HS-27A (cell line): ENCODE measurements around the gene NRG3.

Experiments used
- DNase-seq: peaks from one replicate; pipeline ENCODE4 v3.0.0-alpha.2; 2012; ENCODE audit warnings: low read depth, missing footprints

NRG3 gene

DNA sequence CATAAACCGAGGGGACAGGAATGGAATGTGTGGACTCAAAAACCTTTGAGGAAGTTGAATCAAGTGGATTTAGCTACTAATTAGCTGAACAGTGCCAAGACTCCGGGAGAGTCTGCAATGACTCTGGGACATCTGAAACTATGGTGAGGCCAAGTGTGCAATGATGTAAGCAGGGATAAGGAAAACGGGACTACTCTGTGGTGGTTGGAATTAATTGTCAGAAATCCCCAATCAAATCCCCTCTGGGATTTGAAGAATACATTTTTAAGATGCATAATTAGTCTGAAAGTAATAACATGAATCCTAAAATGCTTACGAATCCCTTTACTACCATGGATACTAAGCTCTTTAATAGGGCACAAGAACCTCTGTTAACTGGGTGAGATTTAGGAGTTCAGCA, 602.8 kb downstream of the NRG3 start:
- no peak for DNase-seq

DNA sequence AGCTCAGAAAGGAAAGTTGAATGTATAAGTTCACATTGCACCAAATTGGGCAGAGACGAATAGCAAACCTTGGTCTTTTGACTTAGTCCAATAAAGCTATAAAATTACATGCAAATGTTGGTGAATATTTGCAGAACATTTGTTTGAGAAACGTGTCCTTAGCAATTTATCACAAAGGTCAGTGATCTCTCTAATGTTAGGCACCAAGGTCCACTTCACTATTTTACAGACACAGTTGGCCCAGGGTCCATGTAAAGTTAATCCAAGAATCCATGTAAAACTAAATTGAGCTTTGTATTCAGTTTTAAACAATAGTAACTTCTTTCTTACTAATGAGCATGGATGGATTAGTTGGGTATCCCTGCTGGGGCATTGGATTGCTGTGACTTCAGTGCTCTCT, 617.7 kb downstream of the NRG3 start:
- no peak for DNase-seq

DNA sequence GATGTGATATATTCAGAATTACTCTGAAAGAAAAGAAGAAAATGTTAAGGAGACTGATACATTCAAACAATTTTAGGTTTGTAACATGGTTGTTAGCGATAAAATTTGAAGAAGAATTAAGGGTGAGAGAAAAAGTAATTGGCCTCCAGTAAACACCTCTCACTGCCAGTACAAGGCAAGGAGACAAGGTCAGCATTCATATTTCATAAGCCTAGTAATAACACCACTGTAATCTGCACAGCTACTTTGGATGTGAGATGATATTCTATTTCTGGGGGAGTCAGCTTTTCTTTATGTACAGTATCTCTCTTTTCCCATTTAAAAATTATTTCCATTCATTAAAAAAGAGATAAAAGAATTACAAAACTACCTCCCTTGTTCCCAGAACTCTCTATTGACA, 621.1 kb downstream of the NRG3 start:
- DNase-seq: no peak

DNA sequence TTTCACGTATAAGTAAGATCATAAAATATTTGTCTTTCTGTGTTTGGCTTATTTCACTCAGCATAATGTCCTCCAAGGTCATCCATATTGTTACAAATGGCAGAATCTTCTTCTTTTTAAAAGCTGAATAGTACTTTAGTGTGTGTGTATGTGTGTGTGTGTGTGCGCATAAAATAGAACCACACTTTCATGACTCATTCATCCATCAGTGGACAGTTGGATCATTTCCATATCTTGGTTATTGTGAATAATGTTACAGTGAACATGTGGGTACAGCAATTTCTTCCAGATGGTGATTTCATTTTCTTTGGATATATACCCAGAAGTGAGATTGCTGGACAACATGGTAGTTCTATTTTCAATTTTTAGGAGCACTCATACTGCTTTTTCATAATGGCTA, 622.4 kb downstream of the NRG3 start:
- DNase-seq: no peak

DNA sequence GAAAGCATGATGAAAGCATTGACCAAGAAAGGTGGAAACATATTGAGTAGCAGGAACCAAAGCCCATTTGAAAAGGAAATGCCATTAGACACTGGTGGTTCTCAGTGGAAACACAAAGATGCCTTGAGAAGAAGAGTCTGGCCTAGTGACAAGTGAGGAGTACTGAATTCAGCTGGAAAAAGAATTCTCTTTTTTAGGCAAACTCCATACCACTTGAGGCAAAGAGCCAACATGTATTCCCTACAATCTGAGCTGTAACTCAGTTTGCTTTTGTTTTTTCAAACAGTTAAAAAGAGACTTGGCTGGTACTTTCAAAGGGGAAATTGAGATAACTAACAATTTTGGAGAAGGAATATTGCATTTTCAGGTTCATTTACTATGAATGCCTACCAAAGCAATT, 624.0 kb downstream of the NRG3 start:
- DNase-seq: no peak

DNA sequence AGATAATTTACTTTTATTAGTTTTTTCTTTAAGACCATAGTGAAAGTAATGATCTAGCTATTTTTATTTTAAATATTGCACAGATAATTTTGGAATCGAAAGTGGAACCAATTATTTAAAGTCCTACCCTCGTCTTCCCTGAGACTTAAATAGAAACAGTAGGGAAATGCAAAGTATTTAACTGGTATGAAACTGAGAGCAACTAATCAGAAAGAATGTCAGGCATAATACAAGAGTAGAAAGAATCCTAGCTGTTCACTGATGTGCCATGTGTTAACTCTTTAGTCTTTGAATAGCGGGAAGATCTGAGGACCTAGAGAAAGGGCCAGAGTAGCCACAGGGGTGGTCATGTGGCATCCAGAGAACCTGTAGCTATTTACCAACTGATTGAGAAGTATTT, 630.0 kb downstream of the NRG3 start:
- DNase-seq: no peak

DNA sequence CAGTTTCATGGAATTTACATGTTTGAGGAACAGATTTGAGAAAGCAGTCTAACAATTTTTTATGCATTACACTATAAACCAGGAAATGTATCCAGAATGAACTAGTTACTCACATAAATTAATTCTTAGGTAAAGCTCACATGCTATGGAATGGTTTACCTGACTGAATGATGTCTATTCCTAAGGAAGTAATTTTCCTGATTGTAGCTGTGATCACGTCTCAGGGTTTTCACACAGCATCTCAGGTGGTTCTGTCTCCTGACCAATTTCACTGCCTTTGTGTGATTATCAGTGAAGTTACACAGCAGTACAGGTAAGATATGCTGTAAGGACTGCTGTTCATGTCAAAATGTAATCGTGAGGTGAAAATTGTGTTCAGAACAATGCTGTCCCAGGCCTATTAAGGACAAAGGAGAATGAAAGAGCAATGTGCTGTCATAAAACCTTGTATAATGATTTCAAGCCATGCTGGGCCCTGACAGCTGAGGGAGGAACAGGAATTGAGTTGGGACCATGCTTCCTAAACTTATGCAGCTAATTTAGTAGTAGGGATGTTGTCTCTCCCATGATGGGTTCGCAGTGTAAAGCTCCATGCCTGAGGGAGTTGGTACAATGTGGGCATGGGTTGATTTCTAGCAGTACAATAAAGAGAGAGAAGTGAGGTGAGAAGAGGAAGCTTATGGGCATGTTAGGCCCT, 631.8 kb downstream of the NRG3 start:
- DNase-seq: no peak

DNA sequence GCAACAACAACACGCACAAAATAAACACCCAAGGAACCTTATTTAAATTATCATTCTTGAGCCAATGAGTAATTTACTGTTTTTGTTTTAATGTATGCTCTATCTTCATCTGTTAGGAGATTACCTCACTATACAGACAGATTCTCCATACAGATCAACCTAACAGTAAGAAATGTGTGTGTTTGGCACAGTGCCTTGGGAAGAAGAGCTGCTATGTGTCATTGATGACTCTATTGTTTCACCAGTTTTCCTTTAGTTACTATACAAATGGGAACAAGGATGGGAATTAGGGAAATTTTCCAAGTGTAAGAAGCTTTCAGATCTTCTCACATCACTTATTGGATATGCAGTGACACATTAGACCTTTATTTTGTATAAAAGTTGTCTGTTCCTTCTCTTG, 640.3 kb downstream of the NRG3 start:
- no peak for DNase-seq

DNA sequence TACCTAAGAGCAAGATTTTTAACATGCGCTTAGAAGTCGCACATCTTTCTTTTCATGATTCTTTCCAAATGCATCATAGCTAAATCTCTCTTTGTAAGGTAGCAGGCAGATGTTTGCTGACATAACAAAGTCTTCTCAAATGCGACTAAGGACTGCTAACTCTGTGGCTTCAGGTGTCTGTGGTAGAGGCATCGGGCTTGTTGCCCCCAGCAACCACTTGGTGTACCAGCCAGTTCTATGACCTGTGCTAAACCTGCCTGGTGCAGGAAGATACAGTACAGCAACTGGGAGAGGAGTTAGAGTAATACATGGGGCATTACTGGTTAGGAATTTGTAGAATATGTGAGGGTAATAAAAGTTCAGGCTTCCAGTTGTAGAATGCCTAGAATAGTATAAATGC, 654.1 kb downstream of the NRG3 start:
- no peak for DNase-seq

DNA sequence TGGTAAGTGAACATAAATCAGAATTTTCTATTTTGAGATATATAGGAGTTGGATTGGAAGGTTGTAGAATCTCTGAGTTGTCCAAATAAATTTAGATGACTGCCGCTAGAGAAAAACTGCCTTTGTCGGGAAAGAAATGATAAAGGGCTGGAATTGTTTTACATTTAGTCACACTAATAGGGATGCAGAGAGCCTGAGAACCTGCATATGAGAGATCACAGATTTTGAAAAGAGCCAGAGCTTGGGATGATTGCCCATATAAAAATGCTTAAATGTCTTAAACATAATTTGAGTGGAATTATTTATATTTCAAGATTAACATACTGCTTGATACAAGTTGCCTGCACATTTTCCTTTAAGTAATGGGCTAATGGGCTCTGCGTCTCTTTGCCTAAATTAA, 660.5 kb downstream of the NRG3 start:
- no peak for DNase-seq

DNA sequence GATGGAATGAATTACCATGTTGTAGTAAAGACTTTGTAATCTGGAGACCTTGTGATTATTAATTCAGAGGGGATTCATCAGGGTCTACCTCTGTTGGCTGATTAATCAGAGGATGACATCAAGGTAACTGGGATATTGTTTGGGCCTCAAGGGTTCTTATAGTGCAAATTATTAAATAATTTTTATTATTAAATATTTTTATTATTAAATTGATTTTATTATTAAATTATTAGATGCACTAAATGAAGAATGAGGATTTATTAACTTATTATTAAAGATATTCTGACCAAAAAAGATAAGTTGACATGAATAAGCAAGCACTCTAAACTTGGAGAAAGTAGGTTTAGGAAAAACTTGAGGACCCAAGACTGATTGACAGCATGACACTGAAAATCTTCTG, 661.7 kb downstream of the NRG3 start:
- DNase-seq: no peak

DNA sequence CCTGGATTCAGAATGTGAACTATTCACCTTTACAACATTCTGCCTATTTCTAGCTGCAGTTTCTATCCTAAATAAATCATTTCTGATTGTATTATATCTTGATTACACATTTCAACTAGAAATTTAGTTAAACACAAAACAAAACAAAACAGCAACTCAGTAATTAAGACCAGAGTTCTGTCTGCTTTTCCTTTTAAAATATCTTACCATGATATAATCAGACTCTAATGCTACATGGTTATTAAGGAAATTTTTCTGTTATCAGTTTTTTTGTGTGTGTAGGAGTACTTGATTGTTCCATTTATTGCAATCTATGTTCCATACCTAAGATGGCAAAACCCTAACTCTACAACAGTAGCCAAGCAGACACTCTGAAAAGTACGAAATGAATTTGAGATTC, 663.3 kb downstream of the NRG3 start:
- no peak for DNase-seq

DNA sequence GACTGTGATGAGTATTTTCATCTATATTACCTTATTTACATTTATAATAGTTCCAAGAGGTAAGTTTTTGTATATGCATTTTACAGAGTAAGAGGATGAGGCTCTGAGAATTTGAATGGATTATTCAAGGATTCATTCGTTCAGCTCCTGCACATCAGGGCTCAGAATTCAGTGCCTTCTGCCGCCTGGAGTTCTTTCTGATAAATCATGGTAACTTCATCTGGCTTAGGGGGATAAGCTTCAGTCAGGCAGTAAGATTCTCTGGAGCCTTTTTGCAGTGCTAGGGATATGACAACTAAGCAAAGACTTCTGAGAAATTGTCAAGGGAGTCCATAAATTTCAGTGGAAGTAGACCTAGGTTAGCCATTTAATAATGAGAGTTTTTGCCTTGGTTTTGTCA, 668.6 kb downstream of the NRG3 start:
- no peak for DNase-seq

DNA sequence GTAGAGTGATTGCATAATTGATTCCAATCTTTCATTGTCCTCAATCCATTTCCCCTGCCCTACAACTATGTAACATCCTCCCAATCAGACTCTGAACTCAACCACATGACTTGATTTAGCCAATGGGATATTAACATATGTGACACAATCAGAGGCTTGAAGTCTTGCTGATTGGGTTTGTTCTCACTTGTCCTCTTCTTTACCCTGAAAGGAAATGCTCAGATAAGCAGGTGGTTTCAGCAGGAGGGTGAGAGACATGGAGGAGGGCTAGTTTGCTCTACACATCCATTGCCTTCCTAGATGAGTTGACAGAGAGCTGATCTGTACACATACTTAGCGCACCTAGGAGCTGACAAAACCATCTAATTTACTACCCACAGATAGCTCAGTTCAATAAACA, 669.4 kb downstream of the NRG3 start:
- DNase-seq: no peak

DNA sequence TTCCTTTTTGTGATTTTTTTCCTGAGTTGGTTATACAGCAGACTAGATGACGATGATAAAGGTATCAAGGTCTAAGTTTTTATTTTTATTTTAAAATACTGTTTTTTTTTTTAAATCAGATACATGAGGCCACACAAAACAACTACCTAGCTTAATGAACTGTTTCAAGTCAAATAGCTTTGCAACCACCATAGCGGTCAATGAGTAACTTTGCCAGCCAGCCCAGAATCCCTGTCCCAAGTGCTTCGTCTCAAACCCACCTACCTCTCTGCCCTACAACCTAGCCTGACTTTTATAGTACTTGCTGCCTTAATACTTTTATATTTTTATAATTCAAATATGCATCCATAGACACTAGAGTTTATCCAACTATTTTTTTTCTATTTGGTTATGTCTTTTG, 676.5 kb downstream of the NRG3 start:
- no peak for DNase-seq

DNA sequence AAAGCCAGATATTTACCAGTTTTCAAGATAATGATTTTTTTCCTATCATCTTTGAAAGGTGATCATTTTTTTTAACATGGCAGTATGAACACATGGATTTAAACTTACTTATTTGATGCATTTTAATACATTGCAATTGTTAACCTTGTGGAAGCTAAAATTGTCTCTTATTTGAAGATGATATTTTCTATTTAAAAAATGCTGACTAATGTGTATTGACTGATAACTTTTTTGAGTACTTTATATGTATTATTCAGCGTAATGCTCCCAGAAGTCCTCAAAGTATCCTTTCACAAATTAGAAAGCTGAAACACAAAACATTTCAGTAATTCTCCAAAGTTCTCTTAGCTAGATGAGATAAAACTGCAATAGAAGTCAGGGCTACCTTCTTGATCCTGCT, 677.3 kb downstream of the NRG3 start:
- no peak for DNase-seq

DNA sequence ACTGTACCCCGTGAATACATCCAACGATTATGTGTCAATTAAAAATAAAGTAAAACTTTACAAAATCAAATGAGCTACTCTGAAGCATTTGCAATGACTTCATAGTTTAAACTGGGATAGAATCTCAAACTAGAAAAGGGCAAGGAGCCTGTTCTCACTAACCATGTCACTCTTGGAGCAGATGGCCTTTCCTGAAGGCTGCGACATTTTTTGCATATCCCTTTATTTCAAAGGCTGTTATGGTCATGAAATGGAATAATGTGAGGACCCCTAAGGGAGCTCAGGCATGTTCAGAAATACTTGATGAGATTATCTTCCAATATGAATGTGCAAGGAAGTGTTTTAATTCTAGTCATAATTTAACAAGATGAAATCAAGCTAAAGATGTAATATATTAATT, 679.4 kb downstream of the NRG3 start:
- no peak for DNase-seq

DNA sequence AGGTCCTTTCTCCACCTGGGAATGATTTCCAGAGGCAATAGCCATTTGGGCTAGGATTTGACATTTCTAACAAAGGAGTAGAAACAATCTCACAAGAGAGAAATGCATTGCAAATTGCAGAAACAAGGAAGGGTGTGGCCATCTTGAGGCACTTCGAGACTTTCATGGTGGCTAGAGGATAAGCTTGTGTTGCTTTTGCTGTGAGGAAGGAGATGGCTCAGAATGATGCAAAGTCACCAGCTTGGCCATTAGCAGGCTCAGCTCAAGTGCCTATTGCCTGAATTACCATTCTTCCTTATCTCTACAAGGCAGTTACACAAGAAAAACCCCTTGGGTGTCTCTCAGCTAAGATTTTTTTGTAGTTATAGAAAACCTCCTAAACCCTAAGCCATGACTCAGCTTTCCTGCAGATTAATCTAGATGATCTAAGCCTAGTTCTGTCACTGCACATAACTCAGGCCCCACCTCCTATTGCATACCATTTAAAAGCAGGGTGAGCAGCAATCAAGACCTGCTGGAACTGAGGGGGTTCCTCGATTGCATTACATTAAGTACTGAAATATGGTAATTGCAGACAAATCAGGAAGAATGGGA, 683.1 kb downstream of the NRG3 start:
- no peak for DNase-seq

DNA sequence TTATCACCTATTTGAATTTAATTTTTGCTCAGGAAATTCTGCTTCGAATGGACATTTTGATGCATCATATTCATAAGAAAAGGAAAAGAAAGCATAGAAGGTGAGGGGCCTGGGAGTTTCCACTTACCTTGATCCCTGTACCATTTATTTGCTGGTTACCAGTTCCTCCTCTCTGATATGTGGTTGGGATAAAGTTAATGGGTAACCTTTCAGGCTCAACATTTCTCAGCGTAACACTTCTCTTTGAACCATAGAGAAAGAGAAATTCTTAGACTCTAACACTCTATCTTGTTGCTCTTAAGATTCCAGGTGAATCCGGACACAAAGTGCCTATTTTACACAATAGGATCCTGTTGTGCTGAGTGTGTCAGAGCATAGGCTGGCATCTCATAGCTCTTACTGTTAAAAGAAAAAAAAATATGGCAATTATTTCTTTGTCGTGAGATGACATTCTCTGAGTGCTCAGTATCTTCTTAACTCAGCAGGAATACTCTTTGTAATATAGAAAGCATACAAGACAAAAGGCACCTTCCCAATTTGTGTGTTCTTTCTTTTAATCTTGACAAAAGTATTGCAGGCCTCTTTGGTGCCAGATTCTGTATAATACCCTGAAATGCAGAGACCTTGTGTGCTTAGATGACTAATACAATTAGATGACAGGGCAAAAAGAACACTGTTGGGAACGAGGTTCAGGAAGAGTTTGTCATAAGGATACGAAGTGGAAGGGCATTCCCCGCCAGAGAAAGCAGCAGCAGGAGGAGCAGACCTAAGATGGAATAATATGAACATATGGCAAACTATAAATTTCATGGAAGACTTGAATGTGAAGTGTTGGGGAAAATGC, 689.6 kb downstream of the NRG3 start:
- no peak for DNase-seq

DNA sequence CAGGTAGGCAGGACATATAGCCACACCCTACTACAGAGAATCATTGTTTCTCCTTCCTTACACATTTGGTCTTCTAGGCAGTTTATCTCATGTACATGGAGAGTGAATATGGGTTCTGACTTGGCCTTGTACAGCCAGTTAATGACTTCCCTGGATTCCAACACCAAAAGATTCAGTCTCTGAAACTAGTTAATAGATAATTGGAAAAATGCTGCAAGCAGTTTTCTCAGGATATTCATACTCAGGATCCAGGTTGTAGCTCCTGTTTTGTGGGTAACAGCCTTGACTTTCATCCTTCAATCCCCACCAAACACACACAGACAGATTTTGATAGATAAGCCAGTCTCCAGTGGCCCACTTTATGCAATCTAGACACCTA, 690.2 kb downstream of the NRG3 start:
- DNase-seq: no peak

DNA sequence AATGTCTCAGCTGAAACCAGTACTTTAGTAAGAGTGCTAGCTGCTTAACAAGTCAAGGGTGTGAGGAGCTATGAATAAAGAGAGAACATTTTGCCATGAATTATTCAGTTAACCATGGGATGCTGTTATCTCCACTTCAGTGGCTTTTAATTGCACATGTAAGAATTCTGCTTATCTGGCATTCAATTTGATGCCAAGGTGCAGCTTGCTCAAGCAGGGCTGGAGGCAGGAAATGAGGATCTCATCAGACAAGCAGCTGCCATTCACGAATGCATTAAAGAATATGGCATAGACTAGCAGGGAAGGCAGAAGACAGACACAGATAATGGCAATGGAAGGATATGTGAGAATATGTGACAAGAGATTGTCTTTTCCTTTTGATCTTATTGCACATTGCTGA, 697.8 kb downstream of the NRG3 start:
- no peak for DNase-seq

DNA sequence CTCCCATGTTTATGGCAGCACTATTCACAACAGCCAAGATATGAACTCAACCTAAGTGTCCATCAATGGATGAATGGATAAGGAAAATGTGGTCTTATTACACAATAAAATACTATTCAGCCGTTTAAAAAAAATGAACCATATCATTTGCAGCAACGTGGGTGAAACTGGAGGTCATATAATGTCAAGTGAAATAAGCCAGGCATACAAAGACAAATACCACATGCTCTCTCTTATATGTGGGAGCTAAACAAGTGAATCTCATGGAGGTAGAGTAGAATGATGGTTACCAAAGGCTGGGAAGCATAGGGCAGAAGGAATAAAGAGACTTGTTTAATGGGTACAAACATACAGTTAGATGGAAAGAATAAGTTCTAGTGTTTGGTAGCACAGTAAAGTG, 699.1 kb downstream of the NRG3 start:
- no peak for DNase-seq

DNA sequence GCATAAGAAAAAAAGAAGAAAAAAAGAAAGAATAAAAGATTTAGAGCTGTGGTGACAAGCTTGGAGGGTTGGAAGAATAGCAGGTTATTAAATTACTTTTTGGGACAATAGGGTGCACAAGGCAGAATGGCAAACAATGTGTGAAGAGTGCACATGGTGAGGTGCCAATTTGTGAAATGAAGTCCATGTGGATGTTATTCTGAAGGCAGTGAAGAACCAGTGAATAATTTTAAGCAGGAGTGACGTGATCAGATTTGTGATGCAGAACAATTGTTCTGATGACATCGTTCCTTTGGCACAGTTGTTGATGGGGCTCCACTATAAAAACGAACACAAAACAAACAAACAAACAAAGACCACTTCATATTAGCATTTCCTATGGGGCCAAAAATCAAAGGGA, 700.3 kb downstream of the NRG3 start:
- DNase-seq: no peak

DNA sequence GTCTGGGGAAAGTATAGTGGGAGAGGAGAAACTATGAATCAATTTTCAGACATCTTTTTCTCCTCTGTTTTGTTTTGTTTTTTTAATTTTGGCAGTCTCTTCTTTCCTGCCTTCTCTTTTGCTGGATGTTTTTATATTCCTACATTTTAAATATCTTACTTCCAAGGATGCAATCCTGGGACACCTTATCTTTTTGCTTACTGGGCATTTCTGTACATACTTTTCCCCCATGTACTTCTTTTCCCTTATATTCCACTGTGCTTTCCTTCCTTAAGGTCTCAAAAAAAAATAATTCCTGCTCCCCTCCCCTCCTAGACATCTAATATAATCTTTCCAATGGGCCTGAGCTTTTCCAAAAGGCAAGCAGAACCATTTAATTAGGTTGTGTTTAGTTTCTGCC, 701.1 kb downstream of the NRG3 start:
- DNase-seq: no peak
